HL-60 (cell line): ENCODE measurements around the gene FBXO33.
"Not testable (repeated sequence)": the region's sequence is repeated elsewhere in the genome, so short reads cannot be mapped to it uniquely, and the experiment has no call there.

Experiments
- DNase-seq, 2 experiments: peaks; one replicate each; pipeline ENCODE4 v3.0.0-alpha.2; 2010 to 2020; ENCODE audit warnings: low read depth in 1 of 2, low spot score in 1 of 2
- H3K27ac ChIP-seq: fragments of 250-450 bp; sonication (Bioruptor Pico); replicated peaks from 2 replicates; pipeline ENCODE4 v1.5.1; 2020; ENCODE audit warnings: mild to moderate bottlenecking, moderate library complexity
- H3K27me3 ChIP-seq: fragments of 250-450 bp; sonication (Bioruptor Pico); 2 replicates; pipeline ENCODE4 v1.5.1; 2021; ENCODE audit warnings: mild to moderate bottlenecking, moderate library complexity; ENCODE audit not compliant: insufficient read depth, poor library complexity, severe bottlenecking
- H3K4me3 ChIP-seq: replicated peaks from 2 replicates; pipeline ENCODE4 v1.5.1; 2011; ENCODE audit warnings: mild to moderate bottlenecking, control low read depth, low read length; ENCODE audit not compliant: insufficient read depth
- GABPA ChIP-seq: IDR thresholded peaks from 2 replicates; pipeline ENCODE4 v1.6.1; 2012; ENCODE audit warnings: low read depth
- POLR2AphosphoS5 ChIP-seq: IDR thresholded peaks from 2 replicates; pipeline ENCODE4 v1.6.1; 2012; ENCODE audit warnings: low read depth
- SPI1 ChIP-seq: IDR thresholded peaks from 2 replicates; pipeline ENCODE4 v1.6.1; 2012; ENCODE audit warnings: low read depth, mild to moderate bottlenecking, borderline replicate concordance
- TF ChIP-seq, protein P1 (sequence below): IDR thresholded peaks from 2 replicates; pipeline ENCODE4 v1.6.1; 2012; ENCODE audit warnings: low read depth; ENCODE audit not compliant: insufficient replicate concordance
- TF ChIP-seq, protein P2 (sequence below): IDR thresholded peaks from one replicate; pipeline ENCODE4 v1.5.1; 2011; ENCODE audit warnings: low read length, control low read depth, inconsistent platforms; ENCODE audit not compliant: insufficient read depth

The FBXO33 gene

DNA sequence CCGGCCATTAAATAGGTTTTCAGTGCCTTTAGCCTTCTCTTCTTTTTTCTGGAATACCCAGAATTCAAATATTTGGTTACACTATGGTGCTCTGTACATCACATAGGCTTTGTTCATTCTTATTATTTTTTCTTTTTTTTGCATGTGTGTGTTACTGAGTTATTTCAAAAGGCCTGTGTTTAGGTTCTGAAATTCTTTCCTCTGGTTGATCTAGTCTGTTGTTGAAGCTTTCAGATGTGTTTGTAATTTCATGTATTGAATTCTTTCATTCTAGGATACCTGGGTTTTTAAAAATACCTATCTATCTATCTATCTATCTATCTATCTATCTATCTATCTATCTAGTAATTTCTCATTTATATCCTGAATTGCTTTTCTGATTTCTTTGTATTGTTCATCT is 66.9 kb downstream of the FBXO33 start:
- no peak overlapping the region for H3K27ac ChIP-seq
- DNase-seq: no peak
- no peak overlapping the region for H3K4me3 ChIP-seq
- H3K27me3 ChIP-seq: no peaks in the 10 kb centered on the region
- no peak for TF ChIP-seq SPI1
- TF ChIP-seq POLR2AphosphoS5: no peak
- TF ChIP-seq, protein P1, sequence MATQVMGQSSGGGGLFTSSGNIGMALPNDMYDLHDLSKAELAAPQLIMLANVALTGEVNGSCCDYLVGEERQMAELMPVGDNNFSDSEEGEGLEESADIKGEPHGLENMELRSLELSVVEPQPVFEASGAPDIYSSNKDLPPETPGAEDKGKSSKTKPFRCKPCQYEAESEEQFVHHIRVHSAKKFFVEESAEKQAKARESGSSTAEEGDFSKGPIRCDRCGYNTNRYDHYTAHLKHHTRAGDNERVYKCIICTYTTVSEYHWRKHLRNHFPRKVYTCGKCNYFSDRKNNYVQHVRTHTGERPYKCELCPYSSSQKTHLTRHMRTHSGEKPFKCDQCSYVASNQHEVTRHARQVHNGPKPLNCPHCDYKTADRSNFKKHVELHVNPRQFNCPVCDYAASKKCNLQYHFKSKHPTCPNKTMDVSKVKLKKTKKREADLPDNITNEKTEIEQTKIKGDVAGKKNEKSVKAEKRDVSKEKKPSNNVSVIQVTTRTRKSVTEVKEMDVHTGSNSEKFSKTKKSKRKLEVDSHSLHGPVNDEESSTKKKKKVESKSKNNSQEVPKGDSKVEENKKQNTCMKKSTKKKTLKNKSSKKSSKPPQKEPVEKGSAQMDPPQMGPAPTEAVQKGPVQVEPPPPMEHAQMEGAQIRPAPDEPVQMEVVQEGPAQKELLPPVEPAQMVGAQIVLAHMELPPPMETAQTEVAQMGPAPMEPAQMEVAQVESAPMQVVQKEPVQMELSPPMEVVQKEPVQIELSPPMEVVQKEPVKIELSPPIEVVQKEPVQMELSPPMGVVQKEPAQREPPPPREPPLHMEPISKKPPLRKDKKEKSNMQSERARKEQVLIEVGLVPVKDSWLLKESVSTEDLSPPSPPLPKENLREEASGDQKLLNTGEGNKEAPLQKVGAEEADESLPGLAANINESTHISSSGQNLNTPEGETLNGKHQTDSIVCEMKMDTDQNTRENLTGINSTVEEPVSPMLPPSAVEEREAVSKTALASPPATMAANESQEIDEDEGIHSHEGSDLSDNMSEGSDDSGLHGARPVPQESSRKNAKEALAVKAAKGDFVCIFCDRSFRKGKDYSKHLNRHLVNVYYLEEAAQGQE: no peak
- no peak for TF ChIP-seq GABPA
- TF ChIP-seq, protein P2, sequence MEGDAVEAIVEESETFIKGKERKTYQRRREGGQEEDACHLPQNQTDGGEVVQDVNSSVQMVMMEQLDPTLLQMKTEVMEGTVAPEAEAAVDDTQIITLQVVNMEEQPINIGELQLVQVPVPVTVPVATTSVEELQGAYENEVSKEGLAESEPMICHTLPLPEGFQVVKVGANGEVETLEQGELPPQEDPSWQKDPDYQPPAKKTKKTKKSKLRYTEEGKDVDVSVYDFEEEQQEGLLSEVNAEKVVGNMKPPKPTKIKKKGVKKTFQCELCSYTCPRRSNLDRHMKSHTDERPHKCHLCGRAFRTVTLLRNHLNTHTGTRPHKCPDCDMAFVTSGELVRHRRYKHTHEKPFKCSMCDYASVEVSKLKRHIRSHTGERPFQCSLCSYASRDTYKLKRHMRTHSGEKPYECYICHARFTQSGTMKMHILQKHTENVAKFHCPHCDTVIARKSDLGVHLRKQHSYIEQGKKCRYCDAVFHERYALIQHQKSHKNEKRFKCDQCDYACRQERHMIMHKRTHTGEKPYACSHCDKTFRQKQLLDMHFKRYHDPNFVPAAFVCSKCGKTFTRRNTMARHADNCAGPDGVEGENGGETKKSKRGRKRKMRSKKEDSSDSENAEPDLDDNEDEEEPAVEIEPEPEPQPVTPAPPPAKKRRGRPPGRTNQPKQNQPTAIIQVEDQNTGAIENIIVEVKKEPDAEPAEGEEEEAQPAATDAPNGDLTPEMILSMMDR: no peak

DNA sequence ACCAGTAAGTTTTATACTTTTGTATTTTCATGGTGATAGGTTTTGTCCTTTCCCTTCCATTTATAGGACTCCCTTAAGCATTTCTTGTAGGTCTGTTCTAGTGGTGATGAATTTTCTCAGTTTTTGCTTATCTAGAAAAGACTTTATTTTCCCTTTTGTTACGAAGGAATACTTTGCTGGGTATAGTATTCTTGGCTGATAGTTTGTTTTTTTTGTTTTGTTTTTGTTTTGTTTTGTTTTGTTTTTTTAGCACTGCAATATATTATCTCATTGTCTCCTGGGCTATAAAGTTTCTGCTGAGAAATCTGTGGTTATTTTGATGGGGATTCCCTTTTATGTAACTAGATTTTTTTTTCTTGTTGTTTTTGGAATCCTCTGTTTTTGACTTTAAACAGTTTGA is 67.7 kb downstream of the FBXO33 start:
- H3K4me3 ChIP-seq: no peak overlapping the region
- no peak overlapping the region for H3K27ac ChIP-seq
- no peaks in the 10 kb centered on the region for H3K27me3 ChIP-seq
- DNase-seq: no peak
- TF ChIP-seq, protein P1: no peak
- TF ChIP-seq POLR2AphosphoS5 (no peak), SPI1 (no peak), GABPA (no peak)
- TF ChIP-seq, protein P2: no peak

- not testable (repeated sequence) for H3K27ac ChIP-seq, DNase-seq, H3K4me3 ChIP-seq, H3K27me3 ChIP-seq
Measured at GRCh38 chr14:39361556-39361955, 70.7 kb downstream of the FBXO33 start.

DNA sequence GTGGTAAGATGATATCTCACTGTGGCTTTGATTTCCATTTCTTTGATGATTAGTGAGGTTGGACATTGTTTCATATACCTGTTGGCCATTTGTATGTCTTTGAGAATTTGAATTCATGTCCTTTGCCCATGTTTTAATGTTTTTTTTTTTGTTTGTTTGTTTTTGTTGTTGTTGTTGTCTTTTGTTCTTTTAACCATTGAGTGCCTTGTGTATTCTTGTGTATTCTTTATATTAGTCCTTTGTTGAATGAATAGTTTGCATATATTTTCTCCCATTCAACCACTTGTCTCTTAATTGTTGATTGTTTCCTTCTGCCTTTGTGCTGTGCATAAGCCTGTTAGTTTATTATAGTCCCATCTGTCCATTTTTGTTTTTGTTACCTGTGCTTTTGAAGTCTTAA is 71.9 kb downstream of the FBXO33 start:
- H3K4me3 ChIP-seq: no peak overlapping the region
- H3K27ac ChIP-seq: no peak overlapping the region
- H3K27me3 ChIP-seq: no peaks in the 10 kb centered on the region
- TF ChIP-seq, protein P1: no peak
- TF ChIP-seq, protein P2: no peak
- TF ChIP-seq SPI1 (no peak), GABPA (no peak), POLR2AphosphoS5 (no peak)
- no peak for DNase-seq

DNA sequence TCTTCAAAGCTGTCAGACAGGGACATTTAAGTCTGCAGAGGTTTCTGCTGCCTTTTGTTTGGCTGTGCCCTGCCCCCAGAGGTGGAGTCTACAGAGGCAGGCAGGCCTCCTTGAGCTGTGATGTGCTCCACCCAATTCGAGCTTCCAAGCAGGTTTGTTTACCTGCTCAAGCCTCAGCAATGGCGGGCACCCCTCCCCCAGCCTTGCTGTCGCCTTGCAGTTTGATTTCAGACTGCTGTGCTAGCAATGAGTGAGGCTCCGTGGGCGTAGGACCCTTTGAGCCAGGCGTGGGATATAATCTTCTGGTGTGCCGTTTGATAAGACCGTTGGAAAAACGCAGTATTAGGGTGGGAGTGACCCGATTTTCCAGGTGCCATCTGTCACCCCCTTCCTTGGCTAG is 73.2 kb downstream of the FBXO33 start:
- H3K4me3 ChIP-seq, H3K27me3 ChIP-seq, DNase-seq, H3K27ac ChIP-seq: not testable (repeated sequence)
